Measurements from ENCODE around the gene STARD13.

DNA sequence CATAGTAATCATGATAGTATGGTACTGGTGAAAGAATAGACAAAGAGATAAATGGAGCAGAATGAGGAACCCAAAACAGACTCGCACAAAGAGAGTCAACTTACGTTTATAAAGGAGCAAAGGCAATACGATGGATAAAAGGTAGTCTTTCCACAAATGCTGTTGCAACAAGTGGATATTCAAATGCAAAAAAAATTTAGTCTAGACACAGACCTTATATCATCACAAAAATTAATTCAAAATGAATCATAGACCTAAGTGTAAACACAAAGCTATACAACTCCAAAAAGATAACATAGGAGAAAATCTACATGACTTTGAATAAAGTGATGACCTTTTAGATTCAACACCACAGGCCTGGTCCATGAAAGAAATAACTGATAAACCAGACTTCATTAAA lies 137.7 kb downstream of the STARD13 start:
- no peak for TF ChIP-seq ZNF274 (IDR thresholded peaks at IDR 0.05; ENCODE audit: low read depth, low read length)
- no peak for TF ChIP-seq YY1 (IDR thresholded peaks at IDR 0.05; ENCODE audit: insufficient read depth, insufficient read length)
- TF ChIP-seq SUZ12 (IDR thresholded peaks at IDR 0.05; ENCODE audit: extremely low read depth, insufficient read depth, insufficient read length), result no peak

Data from NT2/D1 (cell line).